OCI-LY1 (cell line): ENCODE data around the gene REST.

Experiments used
- H2AFZ ChIP-seq: fragments of 200-600 bp; sonication (generic), shearing (Covaris generic); 2 replicates; pipeline ENCODE4 v1.6.0; 2014; ENCODE audit warnings: antibody characterized with exemption, mild to moderate bottlenecking, low read length
- H3F3A ChIP-seq: fragments of 200-600 bp; sonication (generic), shearing (Covaris generic); 2 replicates; pipeline ENCODE4 v1.6.0; 2014; ENCODE audit warnings: mild to moderate bottlenecking, antibody characterized with exemption, low read length, moderate library complexity; ENCODE audit not compliant: insufficient read depth
- H3K27ac ChIP-seq: fragments of 200-600 bp; sonication (generic); 2 replicates; pipeline ENCODE4 v1.5.1; 2014; ENCODE audit warnings: low read length, mixed run types, mild to moderate bottlenecking, low read depth; ENCODE audit not compliant: poor library complexity, severe bottlenecking
- H3K27me3 ChIP-seq: fragments of 200-600 bp; sonication (generic); 2 replicates; pipeline ENCODE4 v1.6.0; 2014; ENCODE audit warnings: antibody characterized with exemption, mild to moderate bottlenecking, low read length, moderate library complexity; ENCODE audit not compliant: insufficient read depth
- H3K36me3 ChIP-seq: fragments of 200-600 bp; sonication (generic); 2 replicates; pipeline ENCODE4 v1.6.1; 2014; ENCODE audit warnings: mild to moderate bottlenecking, antibody characterized with exemption, low read length, moderate library complexity, mixed read lengths; ENCODE audit not compliant: insufficient read depth
- H3K4me1 ChIP-seq: fragments of 200-600 bp; sonication (generic); 2 replicates; pipeline ENCODE4 v1.5.1; 2014; ENCODE audit warnings: mild to moderate bottlenecking, low read length, moderate library complexity; ENCODE audit not compliant: insufficient read depth, severe bottlenecking
- H3K4me2 ChIP-seq: fragments of 200-600 bp; sonication (generic), shearing (Covaris generic); 2 replicates; pipeline ENCODE4 v1.6.1; 2014; ENCODE audit warnings: low read length
- H3K4me3 ChIP-seq: fragments of 200-600 bp; sonication (generic); 2 replicates; pipeline ENCODE4 v1.5.1; 2014; ENCODE audit warnings: low read length, low read depth, mild to moderate bottlenecking, mixed read lengths; ENCODE audit not compliant: poor library complexity, severe bottlenecking
- H3K79me2 ChIP-seq: fragments of 200-600 bp; shearing (Covaris generic); 2 replicates; pipeline ENCODE4 v1.6.1; 2016; ENCODE audit warnings: mixed run types, low read length, mixed read lengths; ENCODE audit not compliant: insufficient read depth
- H3K9ac ChIP-seq: fragments of 200-600 bp; sonication (generic), shearing (Covaris generic); 2 replicates; pipeline ENCODE4 v1.6.1; 2014; ENCODE audit warnings: mild to moderate bottlenecking, low read length, mixed read lengths
- H3K9me2 ChIP-seq: fragments of 200-600 bp; sonication (generic), shearing (Covaris generic); 2 replicates; pipeline ENCODE4 v1.6.1; 2014; ENCODE audit warnings: low read depth, mild to moderate bottlenecking, low read length, mixed read lengths
- H3K9me3 ChIP-seq: fragments of 200-600 bp; shearing (Covaris generic); 2 replicates; pipeline ENCODE4 v1.6.1; 2014; ENCODE audit warnings: low read length, mixed read lengths
- H4K20me1 ChIP-seq: fragments of 200-600 bp; sonication (generic), shearing (Covaris generic); 2 replicates; pipeline ENCODE4 v1.6.0; 2016; ENCODE audit warnings: mild to moderate bottlenecking, low read length; ENCODE audit not compliant: insufficient read depth
- CTCF ChIP-seq: fragments of 200-600 bp; sonication (generic), shearing (Covaris generic); IDR thresholded peaks from 2 replicates; pipeline ENCODE4 v1.5.1; 2017; ENCODE audit warnings: mild to moderate bottlenecking, antibody characterized with exemption, low read length, moderate library complexity, mixed read lengths
- EZH2 ChIP-seq: fragments of 200-600 bp; sonication (generic), shearing (Covaris generic); IDR thresholded peaks from 2 replicates; pipeline ENCODE4 v1.8.0; 2017; ENCODE audit warnings: borderline replicate concordance, mixed run types, mild to moderate bottlenecking, antibody characterized with exemption, low read length, moderate library complexity, mixed read lengths

The REST gene

GRCh38 chr4:56905796-56906195 is 1.9 kb upstream of the REST start:
- Histone ChIP-seq H3F3A (no peaks in the 10 kb centered on the region), H3K4me1 (peaks cover 19% of the 10 kb centered on the region), H4K20me1 (no peaks in the 10 kb centered on the region), H2AFZ (no peak overlapping the region), H3K4me2 (no peak overlapping the region), H3K27ac (no peak overlapping the region), H3K4me3 (no peak overlapping the region), H3K27me3 (no peaks in the 10 kb centered on the region), H3K9ac (no peak overlapping the region), H3K79me2 (peaks cover 15% of the 10 kb centered on the region), H3K9me2 (no peaks in the 10 kb centered on the region), H3K36me3 (no peaks in the 10 kb centered on the region), H3K9me3 (no peaks in the 10 kb centered on the region)
- TF ChIP-seq EZH2 (no peak), CTCF (no peak)

GRCh38 chr4:56906489-56907393 is 959 bp upstream of the REST start:
- Histone ChIP-seq H3F3A (no peaks in the 10 kb centered on the region), H3K9me3 (no peaks in the 10 kb centered on the region), H3K4me3 (peak overlapping the region; percentile 86), H3K36me3 (peaks cover 7% of the 10 kb centered on the region; the same call in 1 of the 2 replicates), H3K4me1 (peaks cover 29% of the 10 kb centered on the region), H3K27ac (no peak overlapping the region), H3K9ac (peak overlapping the region; percentile 28; the same call in 1 of the 2 replicates), H3K4me2 (peak overlapping the region; percentile 76), H4K20me1 (no peaks in the 10 kb centered on the region), H3K27me3 (no peaks in the 10 kb centered on the region), H3K9me2 (no peaks in the 10 kb centered on the region), H3K79me2 (peaks cover 24% of the 10 kb centered on the region), H2AFZ (no peak overlapping the region)
- TF ChIP-seq CTCF (no peak), EZH2 (no peak)

- Histone ChIP-seq H3K27me3 (no peaks in the 10 kb centered on the region), H3K4me3 (peak overlapping the region; percentile 86), H3K4me2 (peak overlapping the region; percentile 83), H2AFZ (no peak overlapping the region), H3F3A (no peaks in the 10 kb centered on the region), H3K9me3 (no peaks in the 10 kb centered on the region), H3K9me2 (no peaks in the 10 kb centered on the region), H3K36me3 (peaks cover 18% of the 10 kb centered on the region; the same call in 1 of the 2 replicates), H3K27ac (peak overlapping the region; percentile 90), H3K79me2 (peaks cover 39% of the 10 kb centered on the region), H3K9ac (peak overlapping the region; percentile 84), H3K4me1 (peaks cover 38% of the 10 kb centered on the region), H4K20me1 (no peaks in the 10 kb centered on the region)
- TF ChIP-seq EZH2 (no peak), CTCF (no peak)
Observed at GRCh38 chr4:56908206-56909085, 746 bp downstream of the REST start.
